HCT116 (cell line): ENCODE data around the gene RELCH. TPM values are rescaled to one million over a fixed set of nuclear protein-coding genes. Genes with fewer than 3 reads are reported as not detected.

Experiments
- ATAC-seq: fragments of 200-7000 bp; cut with Tn5 transposase; 2 replicates; pipeline ENCODE4 v1.9.1; 2020; ENCODE audit warnings: mild to moderate bottlenecking, moderate library complexity
- BruUV-seq: library from RNA; stranded (reverse); fragments of 400-500 nt; replicated peaks from 2 replicates; lab custom pipeline; 2021; lab: Mats Ljungman, UMichigan
- CTCF ChIA-PET: fragments of 300-600 bp; sonication (Branson Sonifier 250); formaldehyde crosslinking; loops from one replicate; lab custom pipeline; 2021; ENCODE audit warnings: antibody characterized with exemption; lab: Charles Lee
- POLR2A ChIA-PET: fragments of 300-600, 350-600 bp; sonication (Branson Sonifier 250); formaldehyde crosslinking; loops from one replicate; lab custom pipeline; 2021; ENCODE audit warnings: antibody characterized with exemption; lab: Charles Lee
- RAD21 ChIA-PET, 2 experiments: fragments of 300-600 bp; sonication (Branson Sonifier 250); formaldehyde crosslinking; loops; one replicate each; lab custom pipeline; 2023; ENCODE audit warnings: low total read pairs in 2 of 2; ENCODE audit not compliant: uncharacterized antibody in 2 of 2, unreplicated experiment in 2 of 2, low non-redundant PET in 1 of 2; lab: Charles Lee
- DNase-seq: peaks from one replicate; pipeline ENCODE4 v3.0.0-alpha.2; 2010; ENCODE audit warnings: low read depth, low spot score
- H2AFZ ChIP-seq: fragments of 200-600 bp; shearing (Covaris generic), sonication (generic); 2 replicates; pipeline ENCODE4 v1.6.1; 2017; ENCODE audit warnings: low read depth, mixed run types, mixed read lengths, antibody characterized with exemption, low read length; ENCODE audit not compliant: poor library complexity, severe bottlenecking
- H3K27ac ChIP-seq: 2 replicates; pipeline ENCODE4 v1.5.1; 2012; ENCODE audit warnings: low read depth, low read length
- H3K27me3 ChIP-seq: fragments of 200-600 bp; sonication (generic); 2 replicates; pipeline ENCODE4 v1.6.1; 2016; ENCODE audit warnings: mixed run types, low read length, mixed read lengths; ENCODE audit not compliant: insufficient read depth
- H3K36me3 ChIP-seq, 2 experiments: fragments of 200-500 bp in 1 of 2; fragments of 200-600 bp in 1 of 2; sonication (Bioruptor generic) in 1 of 2; sonication (generic) in 1 of 2; 2 replicates each; pipeline versions ENCODE4 v1.5.1 to v1.6.1; 2014 to 2016; ENCODE audit warnings: low read length in 2 of 2, inconsistent platforms in 1 of 2, mixed read lengths in 1 of 2, mixed run types in 1 of 2; ENCODE audit not compliant: insufficient read depth in 2 of 2, control insufficient read depth in 1 of 2
- H3K4me1 ChIP-seq, 2 experiments: fragments of 200-600 bp in 1 of 2; sonication (generic) in 1 of 2; 2 replicates each; pipeline versions ENCODE4 v1.5.1 to v1.6.1; 2012 to 2017; ENCODE audit warnings: low read length in 2 of 2, inconsistent platforms in 1 of 2, mild to moderate bottlenecking in 1 of 2, mixed read lengths in 1 of 2, mixed run types in 1 of 2, moderate library complexity in 1 of 2; ENCODE audit not compliant: insufficient read depth in 2 of 2, control insufficient read depth in 1 of 2
- H3K4me2 ChIP-seq: fragments of 200-600 bp; sonication (generic); 2 replicates; pipeline ENCODE4 v1.6.1; 2017; ENCODE audit warnings: mixed run types, low read length, mixed read lengths
- H3K4me3 ChIP-seq, 2 experiments: fragments of 200-600 bp in 1 of 2; sonication (generic) in 1 of 2; replicated peaks in 1 of 2; 2 replicates each; pipeline ENCODE4 v1.5.1; 2011 to 2016; ENCODE audit warnings: low read length in 2 of 2, control low read depth in 1 of 2, low read depth in 1 of 2, mild to moderate bottlenecking in 1 of 2, mixed read lengths in 1 of 2, mixed run types in 1 of 2
- H3K79me2 ChIP-seq: fragments of 200-600 bp; sonication (generic); 2 replicates; pipeline ENCODE4 v1.6.1; 2017; ENCODE audit warnings: mild to moderate bottlenecking, mixed run types, low read length, moderate library complexity, mixed read lengths; ENCODE audit not compliant: insufficient read depth
- H3K9ac ChIP-seq: fragments of 200-600 bp; sonication (generic); 2 replicates; pipeline ENCODE4 v1.6.1; 2016; ENCODE audit warnings: low read length, mixed read lengths
- H3K9me2 ChIP-seq: fragments of 200-600 bp; sonication (generic), shearing (Covaris generic); 2 replicates; pipeline ENCODE4 v1.6.1; 2017; ENCODE audit warnings: mixed run types, mild to moderate bottlenecking, moderate library complexity; ENCODE audit not compliant: insufficient read depth
- H3K9me3 ChIP-seq, 2 experiments: fragments of 200-500 bp in 1 of 2; fragments of 200-600 bp in 1 of 2; sonication (Bioruptor generic) in 1 of 2; sonication (generic) in 1 of 2; 2 replicates each; pipeline ENCODE4 v1.6.1; 2014 to 2017; ENCODE audit warnings: low read length in 2 of 2, mixed read lengths in 2 of 2, inconsistent platforms in 1 of 2, low read depth in 1 of 2, mild to moderate bottlenecking in 1 of 2, mixed run types in 1 of 2, moderate library complexity in 1 of 2; ENCODE audit not compliant: control insufficient read depth in 1 of 2, insufficient read depth in 1 of 2
- H4K20me1 ChIP-seq: fragments of 200-600 bp; sonication (generic), shearing (Covaris generic); 2 replicates; pipeline ENCODE4 v1.6.1; 2017; ENCODE audit warnings: mixed run types, mild to moderate bottlenecking, moderate library complexity; ENCODE audit not compliant: insufficient read depth
- CBX3 ChIP-seq: IDR thresholded peaks from 2 replicates; pipeline ENCODE4 v1.6.1; 2012; ENCODE audit warnings: low read depth
- CEBPB ChIP-seq: IDR thresholded peaks from 2 replicates; pipeline ENCODE4 v1.6.1; 2012; ENCODE audit warnings: low read depth
- EGR1 ChIP-seq: IDR thresholded peaks from 2 replicates; pipeline ENCODE4 v1.6.1; 2012; ENCODE audit warnings: low read depth
- EZH2phosphoT487 ChIP-seq: fragments of 200-600 bp; IDR thresholded peaks from 2 replicates; pipeline ENCODE4 v1.6.1; 2018; ENCODE audit warnings: antibody characterized with exemption, borderline replicate concordance
- JUND ChIP-seq: IDR thresholded peaks from 2 replicates; pipeline ENCODE4 v1.6.1; 2012
- POLR2A ChIP-seq: IDR thresholded peaks from 2 replicates; pipeline ENCODE4 v1.7.0; 2011; ENCODE audit warnings: borderline replicate concordance; ENCODE audit not compliant: insufficient read depth, insufficient read length; ENCODE audit errors: extremely low read depth
- POLR2AphosphoS5 ChIP-seq: IDR thresholded peaks from 2 replicates; pipeline ENCODE4 v1.6.1; 2011; ENCODE audit warnings: mild to moderate bottlenecking, low read depth, low read length, moderate library complexity
- RAD21 ChIP-seq: IDR thresholded peaks from 2 replicates; pipeline ENCODE4 v1.6.1; 2012; ENCODE audit warnings: low read depth, mild to moderate bottlenecking
- SIN3A ChIP-seq: IDR thresholded peaks from 2 replicates; pipeline ENCODE4 v1.6.1; 2012; ENCODE audit warnings: low read depth
- SP1 ChIP-seq: IDR thresholded peaks from 2 replicates; pipeline ENCODE4 v1.6.1; 2012; ENCODE audit warnings: low read depth
- SRF ChIP-seq: IDR thresholded peaks from 2 replicates; pipeline ENCODE4 v1.6.1; 2012; ENCODE audit warnings: low read depth
- YY1 ChIP-seq: IDR thresholded peaks from 2 replicates; pipeline ENCODE4 v1.6.1; 2011; ENCODE audit warnings: low read length, low read depth, moderate library complexity, mild to moderate bottlenecking; ENCODE audit not compliant: insufficient replicate concordance; ENCODE audit errors: extremely low read depth
- intact Hi-C: fragments of 100-400 bp; cut with micrococcal nuclease; formaldehyde crosslinking; loops from 2 replicates; pipeline ENCODE4 v1.10.0; 2022
- total RNA-seq: library from RNA; stranded (reverse); gene quantifications from one replicate; pipeline ENCODE4 v1.2.1, GENCODE V29; 2021; ENCODE audit not compliant: unreplicated experiment
- TF ChIP-seq, protein P1 (sequence below): IDR thresholded peaks from 2 replicates; pipeline ENCODE4 v1.6.1; 2012
- TF ChIP-seq, protein P2 (sequence below), 3 experiments: fragments of 200-600 bp in 1 of 3; sonication (generic) in 1 of 3; IDR thresholded peaks in 2 of 3; conservative IDR thresholded peaks in 1 of 3; 2 replicates each; pipeline ENCODE4 v1.5.1; 2012 to 2017; ENCODE audit warnings: low read depth in 2 of 3, low read length in 2 of 3, antibody characterized with exemption in 1 of 3, borderline replicate concordance in 1 of 3, control low read depth in 1 of 3, mild to moderate bottlenecking in 1 of 3, mixed read lengths in 1 of 3, mixed run types in 1 of 3, moderate library complexity in 1 of 3; ENCODE audit not compliant: insufficient read depth in 1 of 3
- TF ChIP-seq, protein P3 (sequence below): IDR thresholded peaks from 2 replicates; pipeline ENCODE4 v1.6.1; 2012; ENCODE audit warnings: low read depth
- TF ChIP-seq, protein P4 (sequence below): IDR thresholded peaks from 2 replicates; pipeline ENCODE4 v1.6.1; 2011; ENCODE audit warnings: mild to moderate bottlenecking, low read length, moderate library complexity; ENCODE audit not compliant: insufficient replicate concordance; ENCODE audit errors: extremely low read depth

Gene RELCH
- total RNA-seq, 1 experiment from 2014 or later: 17.4 TPM

DNA sequence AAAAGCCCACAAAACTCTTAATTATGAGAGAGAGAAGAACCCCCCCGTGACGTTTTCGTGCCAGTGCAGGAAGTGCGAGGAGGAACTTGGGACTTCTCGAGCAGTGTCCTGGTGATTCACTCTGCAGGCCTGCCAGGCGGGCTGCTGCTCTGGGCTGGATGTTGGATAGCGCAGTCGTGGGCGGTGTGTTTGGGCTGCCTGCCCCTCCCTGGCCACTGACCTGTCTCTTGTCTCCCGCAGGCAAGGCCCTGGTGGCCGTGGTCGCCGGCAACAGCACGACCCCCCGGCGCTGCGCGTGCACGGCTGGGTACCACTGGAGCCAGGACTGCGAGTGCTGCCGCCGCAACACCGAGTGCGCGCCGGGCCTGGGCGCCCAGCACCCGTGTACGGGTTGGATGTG is 167.1 kb downstream of the RELCH start:
- Histone ChIP-seq H3K79me2 (no peaks in the 10 kb centered on the region), H3K27ac (no peak overlapping the region), H3K36me3 (no peaks in the 10 kb centered on the region), H3K4me3 (no peak overlapping the region), H3K9me3 (no peaks in the 10 kb centered on the region), H2AFZ (no peak overlapping the region), H4K20me1 (no peaks in the 10 kb centered on the region), H3K9me2 (no peaks in the 10 kb centered on the region), H3K27me3 (no peaks in the 10 kb centered on the region), H3K4me2 (no peak overlapping the region), H3K4me1 (no peaks in the 10 kb centered on the region), H3K9ac (no peak overlapping the region)
- POLR2A ChIA-PET: no interaction called here
- BruUV-seq: no TSS peak
- TF ChIP-seq RAD21 (no peak), CEBPB (no peak), POLR2A (no peak), SP1 (no peak), JUND (no peak), EGR1 (no peak), SIN3A (no peak), YY1 (no peak), SRF (no peak), POLR2AphosphoS5 (no peak), EZH2phosphoT487 (no peak), CBX3 (no peak)
- TF ChIP-seq, protein P1, sequence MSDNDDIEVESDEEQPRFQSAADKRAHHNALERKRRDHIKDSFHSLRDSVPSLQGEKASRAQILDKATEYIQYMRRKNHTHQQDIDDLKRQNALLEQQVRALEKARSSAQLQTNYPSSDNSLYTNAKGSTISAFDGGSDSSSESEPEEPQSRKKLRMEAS: no peak
- TF ChIP-seq, protein P2, sequence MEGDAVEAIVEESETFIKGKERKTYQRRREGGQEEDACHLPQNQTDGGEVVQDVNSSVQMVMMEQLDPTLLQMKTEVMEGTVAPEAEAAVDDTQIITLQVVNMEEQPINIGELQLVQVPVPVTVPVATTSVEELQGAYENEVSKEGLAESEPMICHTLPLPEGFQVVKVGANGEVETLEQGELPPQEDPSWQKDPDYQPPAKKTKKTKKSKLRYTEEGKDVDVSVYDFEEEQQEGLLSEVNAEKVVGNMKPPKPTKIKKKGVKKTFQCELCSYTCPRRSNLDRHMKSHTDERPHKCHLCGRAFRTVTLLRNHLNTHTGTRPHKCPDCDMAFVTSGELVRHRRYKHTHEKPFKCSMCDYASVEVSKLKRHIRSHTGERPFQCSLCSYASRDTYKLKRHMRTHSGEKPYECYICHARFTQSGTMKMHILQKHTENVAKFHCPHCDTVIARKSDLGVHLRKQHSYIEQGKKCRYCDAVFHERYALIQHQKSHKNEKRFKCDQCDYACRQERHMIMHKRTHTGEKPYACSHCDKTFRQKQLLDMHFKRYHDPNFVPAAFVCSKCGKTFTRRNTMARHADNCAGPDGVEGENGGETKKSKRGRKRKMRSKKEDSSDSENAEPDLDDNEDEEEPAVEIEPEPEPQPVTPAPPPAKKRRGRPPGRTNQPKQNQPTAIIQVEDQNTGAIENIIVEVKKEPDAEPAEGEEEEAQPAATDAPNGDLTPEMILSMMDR (IDR thresholded peaks at IDR 0.05 in 2 of 3, conservative IDR thresholded peaks at IDR 0.05 in 1 of 3; ENCODE audit: borderline replicate concordance in 1 of 3, insufficient read depth in 1 of 3, low read depth in 2 of 3, low read length in 2 of 3): no peak
- TF ChIP-seq, protein P3, sequence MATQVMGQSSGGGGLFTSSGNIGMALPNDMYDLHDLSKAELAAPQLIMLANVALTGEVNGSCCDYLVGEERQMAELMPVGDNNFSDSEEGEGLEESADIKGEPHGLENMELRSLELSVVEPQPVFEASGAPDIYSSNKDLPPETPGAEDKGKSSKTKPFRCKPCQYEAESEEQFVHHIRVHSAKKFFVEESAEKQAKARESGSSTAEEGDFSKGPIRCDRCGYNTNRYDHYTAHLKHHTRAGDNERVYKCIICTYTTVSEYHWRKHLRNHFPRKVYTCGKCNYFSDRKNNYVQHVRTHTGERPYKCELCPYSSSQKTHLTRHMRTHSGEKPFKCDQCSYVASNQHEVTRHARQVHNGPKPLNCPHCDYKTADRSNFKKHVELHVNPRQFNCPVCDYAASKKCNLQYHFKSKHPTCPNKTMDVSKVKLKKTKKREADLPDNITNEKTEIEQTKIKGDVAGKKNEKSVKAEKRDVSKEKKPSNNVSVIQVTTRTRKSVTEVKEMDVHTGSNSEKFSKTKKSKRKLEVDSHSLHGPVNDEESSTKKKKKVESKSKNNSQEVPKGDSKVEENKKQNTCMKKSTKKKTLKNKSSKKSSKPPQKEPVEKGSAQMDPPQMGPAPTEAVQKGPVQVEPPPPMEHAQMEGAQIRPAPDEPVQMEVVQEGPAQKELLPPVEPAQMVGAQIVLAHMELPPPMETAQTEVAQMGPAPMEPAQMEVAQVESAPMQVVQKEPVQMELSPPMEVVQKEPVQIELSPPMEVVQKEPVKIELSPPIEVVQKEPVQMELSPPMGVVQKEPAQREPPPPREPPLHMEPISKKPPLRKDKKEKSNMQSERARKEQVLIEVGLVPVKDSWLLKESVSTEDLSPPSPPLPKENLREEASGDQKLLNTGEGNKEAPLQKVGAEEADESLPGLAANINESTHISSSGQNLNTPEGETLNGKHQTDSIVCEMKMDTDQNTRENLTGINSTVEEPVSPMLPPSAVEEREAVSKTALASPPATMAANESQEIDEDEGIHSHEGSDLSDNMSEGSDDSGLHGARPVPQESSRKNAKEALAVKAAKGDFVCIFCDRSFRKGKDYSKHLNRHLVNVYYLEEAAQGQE: no peak
- TF ChIP-seq, protein P4, sequence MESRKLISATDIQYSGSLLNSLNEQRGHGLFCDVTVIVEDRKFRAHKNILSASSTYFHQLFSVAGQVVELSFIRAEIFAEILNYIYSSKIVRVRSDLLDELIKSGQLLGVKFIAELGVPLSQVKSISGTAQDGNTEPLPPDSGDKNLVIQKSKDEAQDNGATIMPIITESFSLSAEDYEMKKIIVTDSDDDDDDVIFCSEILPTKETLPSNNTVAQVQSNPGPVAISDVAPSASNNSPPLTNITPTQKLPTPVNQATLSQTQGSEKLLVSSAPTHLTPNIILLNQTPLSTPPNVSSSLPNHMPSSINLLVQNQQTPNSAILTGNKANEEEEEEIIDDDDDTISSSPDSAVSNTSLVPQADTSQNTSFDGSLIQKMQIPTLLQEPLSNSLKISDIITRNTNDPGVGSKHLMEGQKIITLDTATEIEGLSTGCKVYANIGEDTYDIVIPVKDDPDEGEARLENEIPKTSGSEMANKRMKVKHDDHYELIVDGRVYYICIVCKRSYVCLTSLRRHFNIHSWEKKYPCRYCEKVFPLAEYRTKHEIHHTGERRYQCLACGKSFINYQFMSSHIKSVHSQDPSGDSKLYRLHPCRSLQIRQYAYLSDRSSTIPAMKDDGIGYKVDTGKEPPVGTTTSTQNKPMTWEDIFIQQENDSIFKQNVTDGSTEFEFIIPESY: no peak
- RAD21 ChIA-PET: no interaction called here
- CTCF ChIA-PET: no interaction called here
- no peak for DNase-seq
- intact Hi-C loops: no loop called here
- ATAC-seq: no peak
